ENCODE data around the gene SYNE1. TPM values are rescaled to one million over a fixed set of nuclear protein-coding genes. Genes with fewer than 3 reads are reported as not detected.

The SYNE1 gene
- total and polyA plus RNA-seq, 10 of the 15 experiments (the other 5 are each of a cell fraction or from before 2014, with no cell fraction given): 2.3 to 28.7 (median 14.1) TPM

GRCh38 chr6:152100183-152100618 lies 537.0 kb downstream of the SYNE1 start:
- FAIRE-seq (no peak), ATAC-seq (no peak), DNase-seq (ENCODE audit: low read depth, low spot score) (no peak)
- Histone ChIP-seq H3K27ac (ENCODE audit: control insufficient read depth, insufficient read depth) (no peak overlapping the region), H3K79me2 (ENCODE audit: control insufficient read depth, insufficient read depth, low read length) (no peaks in the 10 kb centered on the region), H3K4me1 (ENCODE audit: control insufficient read depth, insufficient read depth, low read length) (no peaks in the 10 kb centered on the region), H3K4me2 (ENCODE audit: control insufficient read depth, insufficient read depth) (no peak overlapping the region), H4K20me1 (ENCODE audit: control insufficient read depth, insufficient read depth) (no peaks in the 10 kb centered on the region), H2AFZ (ENCODE audit: control insufficient read depth, low read depth, low read length) (no peak overlapping the region), H3K9ac (ENCODE audit: control insufficient read depth, insufficient read depth, low read length) (no peak overlapping the region), H3K36me3 (ENCODE audit: control insufficient read depth in 2 of 2, insufficient read depth in 2 of 2, low read length in 1 of 2) (no peaks in the 10 kb centered on the region), H3K27me3 (replicated peaks in 1 of 2; ENCODE audit: control insufficient read depth in 2 of 2, insufficient read depth in 2 of 2, low read length in 1 of 2) (no peaks in the 10 kb centered on the region; a peak in 1 of 4 replicates), H3K4me3 (no peak overlapping the region), H3K9me3 (replicated peaks; ENCODE audit: control insufficient read depth, insufficient read depth, low read length) (no peaks in the 10 kb centered on the region)
- ChIA-PET POLR2A (no interaction called here), CTCF (interaction anchor here (1.8 kb wide), 1 partner anchor 409 kb away, joined by 5 read pairs; no protein-coding TSS in a partner anchor), RAD21 (ENCODE audit: unreplicated experiment) (no interaction called here), SMC1A (ENCODE audit: uncharacterized antibody, unreplicated experiment) (no interaction called here)
- no TSS peak for BruUV-seq (replicated peaks)
- in situ Hi-C loops (cut with MboI) (no loop called here), intact Hi-C loops (cut with micrococcal nuclease; ENCODE audit: unreplicated experiment) (no loop called here)
- WGBS (ENCODE audit: insufficient coverage, insufficient replicate concordance, low lambda C conversion rate, missing lambda C conversion rate): 34% methylated on average over 4 of the region's 7 CpGs
- TF ChIP-seq CEBPZ (IDR thresholded peaks at IDR 0.05; ENCODE audit: low read depth, low read length): no peak
- no peak for TF ChIP-seq SRF (IDR thresholded peaks at IDR 0.05; ENCODE audit: low read depth in 2 of 2, low read length in 2 of 2)
- TF ChIP-seq NRF1 (conservative IDR thresholded peaks at IDR 0.05; ENCODE audit: low read depth, low read length): no peak
- no peak for TF ChIP-seq NFXL1 (IDR thresholded peaks at IDR 0.05; ENCODE audit: borderline replicate concordance)
- TF ChIP-seq BHLHE40 (IDR thresholded peaks at IDR 0.05; ENCODE audit: borderline replicate concordance in 1 of 2, low read depth in 2 of 2, low read length in 1 of 2): no peak
- no peak for TF ChIP-seq FOS (IDR thresholded peaks at IDR 0.05; ENCODE audit: borderline replicate concordance, extremely low read depth, insufficient read length)
- no peak for TF ChIP-seq PML (IDR thresholded peaks at IDR 0.05; ENCODE audit: low read length)
- no peak for TF ChIP-seq MEF2A (IDR thresholded peaks at IDR 0.05; ENCODE audit: insufficient read depth, low read depth, low read length)
- TF ChIP-seq MYB (IDR thresholded peaks at IDR 0.05; ENCODE audit: borderline replicate concordance, low read depth, low read length): no peak
- TF ChIP-seq, protein P1, sequence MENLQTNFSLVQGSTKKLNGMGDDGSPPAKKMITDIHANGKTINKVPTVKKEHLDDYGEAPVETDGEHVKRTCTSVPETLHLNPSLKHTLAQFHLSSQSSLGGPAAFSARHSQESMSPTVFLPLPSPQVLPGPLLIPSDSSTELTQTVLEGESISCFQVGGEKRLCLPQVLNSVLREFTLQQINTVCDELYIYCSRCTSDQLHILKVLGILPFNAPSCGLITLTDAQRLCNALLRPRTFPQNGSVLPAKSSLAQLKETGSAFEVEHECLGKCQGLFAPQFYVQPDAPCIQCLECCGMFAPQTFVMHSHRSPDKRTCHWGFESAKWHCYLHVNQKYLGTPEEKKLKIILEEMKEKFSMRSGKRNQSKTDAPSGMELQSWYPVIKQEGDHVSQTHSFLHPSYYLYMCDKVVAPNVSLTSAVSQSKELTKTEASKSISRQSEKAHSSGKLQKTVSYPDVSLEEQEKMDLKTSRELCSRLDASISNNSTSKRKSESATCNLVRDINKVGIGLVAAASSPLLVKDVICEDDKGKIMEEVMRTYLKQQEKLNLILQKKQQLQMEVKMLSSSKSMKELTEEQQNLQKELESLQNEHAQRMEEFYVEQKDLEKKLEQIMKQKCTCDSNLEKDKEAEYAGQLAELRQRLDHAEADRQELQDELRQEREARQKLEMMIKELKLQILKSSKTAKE (IDR thresholded peaks at IDR 0.05; ENCODE audit: low read depth, poor library complexity, severe bottlenecking): no peak
- TF ChIP-seq CEBPB (IDR thresholded peaks at IDR 0.05; ENCODE audit: borderline replicate concordance in 1 of 2, low read depth in 2 of 2, low read length in 2 of 2): no peak
- no peak for TF ChIP-seq HDGF (IDR thresholded peaks at IDR 0.05)
- TF ChIP-seq ZBTB40 (IDR thresholded peaks at IDR 0.05; ENCODE audit: borderline replicate concordance): no peak
- no peak for TF ChIP-seq NR2F1 (conservative IDR thresholded peaks at IDR 0.05)
- TF ChIP-seq CBFB (IDR thresholded peaks at IDR 0.05; ENCODE audit: low read depth): no peak
